GM12878 (cell line): ENCODE results near the gene ADRA2C. TPM values are rescaled to one million over a fixed set of nuclear protein-coding genes. Genes with fewer than 3 reads are reported as not detected.

Experiments used
- ATAC-seq: fragments of 200-7000 bp; cut with Tn5 transposase; 3 replicates; pipeline ENCODE4 v1.9.1; 2020; ENCODE audit warnings: mild to moderate bottlenecking, moderate library complexity
- BruUV-seq: library from RNA; stranded (reverse); fragments of 400-500 nt; replicated peaks from 2 replicates; lab custom pipeline; 2021; lab: Mats Ljungman, UMichigan
- CTCF ChIA-PET: fragments of 300-600 bp; sonication (Branson Sonifier 250); formaldehyde crosslinking; extraction: SDS; loops from one replicate; lab custom pipeline; 2021; ENCODE audit warnings: inconsistent platforms; lab: Yijun Ruan, JAX
- POLR2A ChIA-PET: fragments of 350-600 bp; formaldehyde crosslinking; extraction: SDS; loops from one replicate; lab custom pipeline; 2021; ENCODE audit warnings: inconsistent platforms; lab: Charles Lee
- RAD21 ChIA-PET: fragments of 300-600 bp; sonication (Branson Sonifier 250); formaldehyde crosslinking; loops from one replicate; lab custom pipeline; 2023; ENCODE audit warnings: antibody characterized with exemption; ENCODE audit not compliant: unreplicated experiment; lab: Charles Lee
- SMC1A ChIA-PET: fragments of 300-600 bp; sonication (Branson Sonifier 250); formaldehyde crosslinking; loops from one replicate; lab custom pipeline; 2023; ENCODE audit not compliant: unreplicated experiment, uncharacterized antibody; lab: Charles Lee
- DNase-seq: peaks from one replicate; pipeline ENCODE4 v3.0.0-alpha.2; 2011; ENCODE audit warnings: low read depth, low spot score
- FAIRE-seq: peaks from 3 replicates; lab custom pipeline; 2011; peaks lifted over from hg19 to GRCh38; lab: Jason Lieb, UNC
- H2AFZ ChIP-seq: 2 replicates; pipeline ENCODE4 v1.6.0; 2011; ENCODE audit warnings: low read depth, low read length, control low read depth; ENCODE audit not compliant: control insufficient read depth
- H3K27ac ChIP-seq: 2 replicates; pipeline ENCODE4 v1.5.1; 2011; ENCODE audit warnings: control low read depth; ENCODE audit not compliant: control insufficient read depth, insufficient read depth
- H3K27me3 ChIP-seq, 2 experiments: replicated peaks in 1 of 2; 2 replicates each; pipeline versions ENCODE4 v1.6.0 to v1.6.1; 2011; ENCODE audit warnings: low read length in 1 of 2; ENCODE audit not compliant: control insufficient read depth in 2 of 2, insufficient read depth in 2 of 2
- H3K36me3 ChIP-seq, 2 experiments: 2 replicates each; pipeline ENCODE4 v1.5.1; 2011; ENCODE audit warnings: low read length in 1 of 2; ENCODE audit not compliant: control insufficient read depth in 2 of 2, insufficient read depth in 2 of 2
- H3K4me1 ChIP-seq: 2 replicates; pipeline ENCODE4 v1.6.1; 2011; ENCODE audit warnings: mild to moderate bottlenecking, low read length, moderate library complexity, mixed read lengths; ENCODE audit not compliant: control insufficient read depth, insufficient read depth
- H3K4me2 ChIP-seq: 2 replicates; pipeline ENCODE4 v1.6.0; 2011; ENCODE audit warnings: control low read depth; ENCODE audit not compliant: control insufficient read depth, insufficient read depth
- H3K4me3 ChIP-seq: fragments of 200-600 bp; sonication (generic); 2 replicates; pipeline ENCODE4 v1.5.1; 2016
- H3K79me2 ChIP-seq: 2 replicates; pipeline ENCODE4 v1.6.0; 2011; ENCODE audit warnings: low read length; ENCODE audit not compliant: control insufficient read depth, insufficient read depth
- H3K9ac ChIP-seq: 2 replicates; pipeline ENCODE4 v1.8.0; 2011; ENCODE audit warnings: low read length, control low read depth, mixed read lengths; ENCODE audit not compliant: control insufficient read depth, insufficient read depth
- H3K9me3 ChIP-seq: replicated peaks from 3 replicates; pipeline ENCODE4 v1.5.1; 2011; ENCODE audit warnings: mild to moderate bottlenecking, low read length; ENCODE audit not compliant: control insufficient read depth, insufficient read depth
- H4K20me1 ChIP-seq: 2 replicates; pipeline ENCODE4 v1.6.0; 2011; ENCODE audit not compliant: control insufficient read depth, insufficient read depth
- ASH2L ChIP-seq: fragments of 300-600, 200-600 bp; sonication (generic); IDR thresholded peaks from 2 replicates; pipeline ENCODE4 v1.6.1; 2017; ENCODE audit warnings: low read depth, mild to moderate bottlenecking, borderline replicate concordance
- ATF7 ChIP-seq: fragments of 450-650 bp; IDR thresholded peaks from 2 replicates; pipeline ENCODE4 v1.6.1; 2016; ENCODE audit warnings: low read depth, mild to moderate bottlenecking
- CBX3 ChIP-seq: fragments of 200-600 bp; sonication (generic); IDR thresholded peaks from 2 replicates; pipeline ENCODE4 v1.6.1; 2016; ENCODE audit warnings: low read depth, borderline replicate concordance
- CHD4 ChIP-seq: fragments of 200-600 bp; sonication (generic); IDR thresholded peaks from 2 replicates; pipeline ENCODE4 v1.6.1; 2016; ENCODE audit warnings: mild to moderate bottlenecking
- DPF2 ChIP-seq: fragments of 450-650 bp; IDR thresholded peaks from 2 replicates; pipeline ENCODE4 v1.6.1; 2017; ENCODE audit warnings: mild to moderate bottlenecking
- IKZF2 ChIP-seq, 2 experiments: fragments of 450-650 bp; IDR thresholded peaks; 2 replicates each; pipeline ENCODE4 v1.6.1; 2017; ENCODE audit warnings: mild to moderate bottlenecking in 2 of 2, moderate library complexity in 2 of 2
- IRF4 ChIP-seq: IDR thresholded peaks from 2 replicates; pipeline ENCODE4 v1.6.1; 2011; ENCODE audit warnings: low read depth, low read length
- MTA3 ChIP-seq: IDR thresholded peaks from 2 replicates; pipeline ENCODE4 v1.6.1; 2012; ENCODE audit warnings: low read length, inconsistent platforms, borderline replicate concordance
- NFXL1 ChIP-seq: fragments of 450-650 bp; IDR thresholded peaks from 2 replicates; pipeline ENCODE4 v1.6.1; 2017; ENCODE audit warnings: antibody characterized with exemption, mild to moderate bottlenecking, borderline replicate concordance
- POLR2AphosphoS2 ChIP-seq: IDR thresholded peaks from 2 replicates; pipeline ENCODE4 v1.6.1; 2011; ENCODE audit warnings: low read depth, mild to moderate bottlenecking, low read length, improper control_type of control experiment, moderate library complexity
- RB1 ChIP-seq: fragments of 450-650 bp; formaldehyde crosslinking; IDR thresholded peaks from 2 replicates; pipeline ENCODE4 v1.6.1; 2017; ENCODE audit warnings: mild to moderate bottlenecking, borderline replicate concordance
- RFX5 ChIP-seq: IDR thresholded peaks from 2 replicates; pipeline ENCODE4 v1.6.1; 2011; ENCODE audit warnings: low read depth, low read length, improper control_type of control experiment
- TCF7 ChIP-seq: IDR thresholded peaks from 2 replicates; pipeline ENCODE4 v1.6.1; 2014; ENCODE audit warnings: antibody characterized with exemption, borderline replicate concordance
- ZNF687 ChIP-seq: fragments of 450-650 bp; IDR thresholded peaks from 2 replicates; pipeline ENCODE4 v1.6.1; 2017; ENCODE audit warnings: mild to moderate bottlenecking, moderate library complexity
- ZSCAN29 ChIP-seq: fragments of 450-650 bp; IDR thresholded peaks from 2 replicates; pipeline ENCODE4 v1.6.1; 2017; ENCODE audit warnings: mild to moderate bottlenecking, moderate library complexity
- ZZZ3 ChIP-seq: IDR thresholded peaks from 2 replicates; pipeline ENCODE4 v1.6.1; 2011; ENCODE audit warnings: low read depth; ENCODE audit not compliant: control insufficient read depth, insufficient read length
- WGBS: methylation state at CpG from one replicate; pipeline ENCODE4 v1.1.6; 2016; ENCODE audit warnings: low lambda C conversion rate; ENCODE audit not compliant: insufficient replicate concordance, insufficient coverage; ENCODE audit errors: missing lambda C conversion rate; 5-methylcytosine and 5-hydroxymethylcytosine counted together
- in situ Hi-C: fragments of 300-500 bp; cut with MboI; formaldehyde crosslinking; loops from 9 replicates; pipeline ENCODE4 v1.14.3; 2018; ENCODE audit warnings: mixed read lengths
- intact Hi-C: fragments of 100-400 bp; cut with micrococcal nuclease; formaldehyde crosslinking; loops from one replicate; pipeline ENCODE4 v1.14.2; 2022; ENCODE audit not compliant: unreplicated experiment
- polyA plus RNA-seq, 11 experiments: library from polyadenylated mRNA; depleted of rRNA in 4 of 11; unstranded in 6 of 11; stranded (reverse) in 5 of 11; fragments of >200 nt; fragmentation: Nextera tagmentation in 4 of 11; fragmentation: Illumina TruSeq in 1 of 11; extraction: Ambion mirVana in 4 of 11; extraction: Trizol in 1 of 11; gene quantifications; 1 replicate in 1 of 11; 2 replicates in 10 of 11; pipeline versions ENCODE4 v1.2.1 to v1.2.3, GENCODE V29; 2011 to 2016; ENCODE audit warnings: inconsistent platforms in 2 of 11, missing spikeins in 2 of 11, low read depth in 1 of 11
- total RNA-seq, 4 experiments: library from RNA; depleted of rRNA in 3 of 4; stranded (reverse); fragments of >200 nt in 3 of 4; fragmentation: Illumina TruSeq in 1 of 4; extraction: Trizol in 1 of 4; gene quantifications; 2 replicates each; pipeline versions ENCODE4 v1.2.1 to v1.2.3, GENCODE V29; 2013 to 2021
- TF ChIP-seq, protein P1 (sequence below): fragments of 450-650 bp; IDR thresholded peaks from 2 replicates; pipeline ENCODE4 v1.6.1; 2017; ENCODE audit warnings: mild to moderate bottlenecking, moderate library complexity

ADRA2C gene
- total and polyA plus RNA-seq, 10 of the 15 experiments (the other 5 are each of a cell fraction or from before 2014, with no cell fraction given): 0.15 TPM; not detected in 9

GRCh38 chr4:3736290-3736689, 29.9 kb upstream of the ADRA2C start:
- DNase-seq: no peak
- intact Hi-C loops: no loop called here
- in situ Hi-C loops: no loop called here
- SMC1A ChIA-PET: no interaction called here
- Histone ChIP-seq H3K79me2 (no peaks in the 10 kb centered on the region), H2AFZ (no peak overlapping the region), H3K4me3 (no peak overlapping the region), H3K9me3 (no peaks in the 10 kb centered on the region; the same call in 2 of the 3 replicates), H3K4me1 (no peaks in the 10 kb centered on the region), H3K4me2 (no peak overlapping the region), H3K9ac (no peak overlapping the region), H3K27ac (no peak overlapping the region), H3K27me3 (no peaks in the 10 kb centered on the region; a peak in 2 of 4 replicates), H3K36me3 (no peaks in the 10 kb centered on the region), H4K20me1 (no peaks in the 10 kb centered on the region)
- ATAC-seq: no peak
- CTCF ChIA-PET: no interaction called here
- POLR2A ChIA-PET: no interaction called here
- RAD21 ChIA-PET: no interaction called here
- FAIRE-seq: no peak
- no TSS peak for BruUV-seq
- TF ChIP-seq DPF2: no peak
- no peak for TF ChIP-seq ZZZ3
- TF ChIP-seq RFX5: no peak
- TF ChIP-seq TCF7: no peak
- TF ChIP-seq CBX3: no peak
- no peak for TF ChIP-seq ASH2L
- no peak for TF ChIP-seq ZNF687
- TF ChIP-seq ATF7: no peak
- no peak for TF ChIP-seq ZSCAN29
- no peak for TF ChIP-seq NFXL1
- TF ChIP-seq, protein P1, sequence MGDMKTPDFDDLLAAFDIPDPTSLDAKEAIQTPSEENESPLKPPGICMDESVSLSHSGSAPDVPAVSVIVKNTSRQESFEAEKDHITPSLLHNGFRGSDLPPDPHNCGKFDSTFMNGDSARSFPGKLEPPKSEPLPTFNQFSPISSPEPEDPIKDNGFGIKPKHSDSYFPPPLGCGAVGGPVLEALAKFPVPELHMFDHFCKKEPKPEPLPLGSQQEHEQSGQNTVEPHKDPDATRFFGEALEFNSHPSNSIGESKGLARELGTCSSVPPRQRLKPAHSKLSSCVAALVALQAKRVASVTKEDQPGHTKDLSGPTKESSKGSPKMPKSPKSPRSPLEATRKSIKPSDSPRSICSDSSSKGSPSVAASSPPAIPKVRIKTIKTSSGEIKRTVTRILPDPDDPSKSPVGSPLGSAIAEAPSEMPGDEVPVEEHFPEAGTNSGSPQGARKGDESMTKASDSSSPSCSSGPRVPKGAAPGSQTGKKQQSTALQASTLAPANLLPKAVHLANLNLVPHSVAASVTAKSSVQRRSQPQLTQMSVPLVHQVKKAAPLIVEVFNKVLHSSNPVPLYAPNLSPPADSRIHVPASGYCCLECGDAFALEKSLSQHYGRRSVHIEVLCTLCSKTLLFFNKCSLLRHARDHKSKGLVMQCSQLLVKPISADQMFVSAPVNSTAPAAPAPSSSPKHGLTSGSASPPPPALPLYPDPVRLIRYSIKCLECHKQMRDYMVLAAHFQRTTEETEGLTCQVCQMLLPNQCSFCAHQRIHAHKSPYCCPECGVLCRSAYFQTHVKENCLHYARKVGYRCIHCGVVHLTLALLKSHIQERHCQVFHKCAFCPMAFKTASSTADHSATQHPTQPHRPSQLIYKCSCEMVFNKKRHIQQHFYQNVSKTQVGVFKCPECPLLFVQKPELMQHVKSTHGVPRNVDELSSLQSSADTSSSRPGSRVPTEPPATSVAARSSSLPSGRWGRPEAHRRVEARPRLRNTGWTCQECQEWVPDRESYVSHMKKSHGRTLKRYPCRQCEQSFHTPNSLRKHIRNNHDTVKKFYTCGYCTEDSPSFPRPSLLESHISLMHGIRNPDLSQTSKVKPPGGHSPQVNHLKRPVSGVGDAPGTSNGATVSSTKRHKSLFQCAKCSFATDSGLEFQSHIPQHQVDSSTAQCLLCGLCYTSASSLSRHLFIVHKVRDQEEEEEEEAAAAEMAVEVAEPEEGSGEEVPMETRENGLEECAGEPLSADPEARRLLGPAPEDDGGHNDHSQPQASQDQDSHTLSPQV: no peak
- TF ChIP-seq IKZF2 (IDR thresholded peaks at IDR 0.05): no peak
- no peak for TF ChIP-seq CHD4
- TF ChIP-seq IRF4: no peak
- TF ChIP-seq RB1: no peak
- TF ChIP-seq MTA3: no peak
- no peak for TF ChIP-seq POLR2AphosphoS2
- 0% methylated on average over 5 of the region's 5 CpGs for WGBS
